ENCODE data around the gene PPP2R5B. TPM values are rescaled to one million over a fixed set of nuclear protein-coding genes. Genes with fewer than 3 reads are reported as not detected.

Gene PPP2R5B
- total RNA-seq, 1 experiment from 2014 or later: 7.4 TPM

GRCh38 chr11:64954201-64954600, 29.7 kb downstream of the PPP2R5B start:
- CTCF ChIA-PET: interaction anchor here (0.9 kb wide), 1 partner anchor 43 kb away, joined by 3 read pairs; the partner anchor contains the start of gene BATF2
- BruUV-seq (replicated peaks): no TSS peak
- intact Hi-C loops (cut with micrococcal nuclease; ENCODE audit: unreplicated experiment): no loop called here

DNA sequence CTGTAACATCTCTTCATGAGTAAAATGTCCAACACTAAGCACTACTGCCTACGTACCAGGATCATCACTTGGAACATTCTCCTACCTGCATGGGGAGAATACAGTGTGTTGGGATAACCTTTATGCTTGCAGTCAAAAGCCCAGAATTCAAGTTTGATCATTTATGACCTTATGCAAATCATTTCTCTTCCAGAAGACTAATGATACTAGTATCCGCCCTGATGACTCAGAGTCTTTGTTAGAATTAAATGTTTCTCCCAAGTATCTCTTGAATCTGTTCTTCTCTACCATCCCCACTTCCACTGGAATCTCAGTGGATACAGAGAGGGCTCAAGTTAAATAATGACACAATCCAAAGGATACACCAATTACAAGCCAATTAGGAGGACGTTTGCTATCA, 35.0 kb downstream of the PPP2R5B start:
- no peak for DNase-seq
- no peaks in the 10 kb centered on the region for H3K27me3 Mint-ChIP-seq (ENCODE audit: insufficient read depth, unreplicated experiment)
- TF ChIP-seq, protein P1, sequence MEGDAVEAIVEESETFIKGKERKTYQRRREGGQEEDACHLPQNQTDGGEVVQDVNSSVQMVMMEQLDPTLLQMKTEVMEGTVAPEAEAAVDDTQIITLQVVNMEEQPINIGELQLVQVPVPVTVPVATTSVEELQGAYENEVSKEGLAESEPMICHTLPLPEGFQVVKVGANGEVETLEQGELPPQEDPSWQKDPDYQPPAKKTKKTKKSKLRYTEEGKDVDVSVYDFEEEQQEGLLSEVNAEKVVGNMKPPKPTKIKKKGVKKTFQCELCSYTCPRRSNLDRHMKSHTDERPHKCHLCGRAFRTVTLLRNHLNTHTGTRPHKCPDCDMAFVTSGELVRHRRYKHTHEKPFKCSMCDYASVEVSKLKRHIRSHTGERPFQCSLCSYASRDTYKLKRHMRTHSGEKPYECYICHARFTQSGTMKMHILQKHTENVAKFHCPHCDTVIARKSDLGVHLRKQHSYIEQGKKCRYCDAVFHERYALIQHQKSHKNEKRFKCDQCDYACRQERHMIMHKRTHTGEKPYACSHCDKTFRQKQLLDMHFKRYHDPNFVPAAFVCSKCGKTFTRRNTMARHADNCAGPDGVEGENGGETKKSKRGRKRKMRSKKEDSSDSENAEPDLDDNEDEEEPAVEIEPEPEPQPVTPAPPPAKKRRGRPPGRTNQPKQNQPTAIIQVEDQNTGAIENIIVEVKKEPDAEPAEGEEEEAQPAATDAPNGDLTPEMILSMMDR (IDR thresholded peaks at IDR 0.05; ENCODE audit: insufficient read depth in 1 of 2, low read depth in 1 of 2, low read length in 1 of 2, severe bottlenecking in 1 of 2, unreplicated experiment in 1 of 2): no peak
- no peaks in the 10 kb centered on the region for H3K27me3 ChIP-seq (replicated peaks; ENCODE audit: control insufficient read depth, insufficient read depth, low read length)
- no peaks in the 10 kb centered on the region for H3K4me1 ChIP-seq
- H3K9me3 ChIP-seq: no peaks in the 10 kb centered on the region
- no TSS peak for BruUV-seq (replicated peaks)
- POLR2A ChIA-PET: no interaction called here
- H3K4me3 ChIP-seq (ENCODE audit: low read depth, low read length): no peak overlapping the region
- CTCF ChIA-PET: no interaction called here
- H3K27ac Mint-ChIP-seq (ENCODE audit: unreplicated experiment): no peak overlapping the region
- no peaks in the 10 kb centered on the region for H3K36me3 ChIP-seq (ENCODE audit: control insufficient read depth, insufficient read depth, low read length)
- no peaks in the 10 kb centered on the region for H3K9me3 Mint-ChIP-seq (ENCODE audit: unreplicated experiment)
- H3K36me3 Mint-ChIP-seq (ENCODE audit: insufficient read depth, unreplicated experiment): no peaks in the 10 kb centered on the region
- no peaks in the 10 kb centered on the region for H3K4me1 Mint-ChIP-seq (ENCODE audit: low read depth, unreplicated experiment)
- intact Hi-C loops (cut with micrococcal nuclease; ENCODE audit: unreplicated experiment): no loop called here
- no peak overlapping the region for H3K4me3 Mint-ChIP-seq (ENCODE audit: unreplicated experiment)

More at GRCh38 chr11:64954201-64954600, 29.7 kb downstream of the PPP2R5B start:
- H3K27me3 ChIP-seq (replicated peaks; ENCODE audit: control insufficient read depth, insufficient read depth, low read length): no peaks in the 10 kb centered on the region
- Mint-ChIP-seq H3K27me3 (ENCODE audit: insufficient read depth, unreplicated experiment) (peaks cover 8% of the 10 kb centered on the region), H3K4me3 (ENCODE audit: unreplicated experiment) (no peak overlapping the region), H3K9me3 (ENCODE audit: unreplicated experiment) (no peaks in the 10 kb centered on the region), H3K27ac (ENCODE audit: unreplicated experiment) (no peak overlapping the region), H3K36me3 (ENCODE audit: insufficient read depth, unreplicated experiment) (no peaks in the 10 kb centered on the region), H3K4me1 (ENCODE audit: low read depth, unreplicated experiment) (no peaks in the 10 kb centered on the region)
- POLR2A ChIA-PET: no interaction called here
- H3K4me3 ChIP-seq (ENCODE audit: low read depth, low read length): no peak overlapping the region
- H3K9me3 ChIP-seq: no peaks in the 10 kb centered on the region
- no peaks in the 10 kb centered on the region for H3K4me1 ChIP-seq
- DNase-seq: no peak
- TF ChIP-seq, protein P1 (IDR thresholded peaks at IDR 0.05; ENCODE audit: insufficient read depth in 1 of 2, low read depth in 1 of 2, low read length in 1 of 2, severe bottlenecking in 1 of 2, unreplicated experiment in 1 of 2): no peak
- H3K36me3 ChIP-seq (ENCODE audit: control insufficient read depth, insufficient read depth, low read length): no peaks in the 10 kb centered on the region

DNA sequence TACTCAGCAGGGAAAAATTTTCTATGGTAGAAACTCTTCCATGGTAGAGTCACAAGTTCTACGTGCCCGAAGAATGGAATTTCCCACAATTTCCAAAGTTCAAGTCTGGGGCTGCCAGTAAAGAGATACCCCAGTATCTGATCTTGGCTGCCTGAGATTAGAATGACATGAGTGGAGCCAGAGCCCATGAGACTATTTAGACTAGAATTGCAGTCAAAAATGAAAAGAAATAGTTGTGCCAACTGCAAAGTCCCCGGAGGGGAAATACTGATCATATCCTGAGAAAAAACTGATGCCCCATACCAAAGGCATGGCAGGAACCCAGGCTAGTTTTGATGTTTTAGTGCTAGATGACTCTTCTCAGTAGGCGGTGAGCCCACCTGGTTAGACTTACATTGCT, 36.2 kb downstream of the PPP2R5B start:
- intact Hi-C loops (cut with micrococcal nuclease; ENCODE audit: unreplicated experiment): no loop called here
- no peak overlapping the region for H3K4me3 ChIP-seq (ENCODE audit: low read depth, low read length)
- H3K27me3 Mint-ChIP-seq (ENCODE audit: insufficient read depth, unreplicated experiment): no peaks in the 10 kb centered on the region
- BruUV-seq (replicated peaks): no TSS peak
- H3K27ac Mint-ChIP-seq (ENCODE audit: unreplicated experiment): no peak overlapping the region
- no peak overlapping the region for H3K4me3 Mint-ChIP-seq (ENCODE audit: unreplicated experiment)
- 0 out of 2 replicates have a peak, but pooled peaks cover 4% of the 10 kb centered on the region for H3K4me1 ChIP-seq
- no peaks in the 10 kb centered on the region for H3K4me1 Mint-ChIP-seq (ENCODE audit: low read depth, unreplicated experiment)
- H3K36me3 ChIP-seq (ENCODE audit: control insufficient read depth, insufficient read depth, low read length): no peaks in the 10 kb centered on the region
- H3K36me3 Mint-ChIP-seq (ENCODE audit: insufficient read depth, unreplicated experiment): no peaks in the 10 kb centered on the region
- TF ChIP-seq, protein P1 (IDR thresholded peaks at IDR 0.05; ENCODE audit: insufficient read depth in 1 of 2, low read depth in 1 of 2, low read length in 1 of 2, severe bottlenecking in 1 of 2, unreplicated experiment in 1 of 2): no peak
- no peaks in the 10 kb centered on the region for H3K9me3 ChIP-seq
- POLR2A ChIA-PET: no interaction called here
- H3K27me3 ChIP-seq (replicated peaks; ENCODE audit: control insufficient read depth, insufficient read depth, low read length): no peaks in the 10 kb centered on the region
- DNase-seq: no peak
- CTCF ChIA-PET: no interaction called here
- no peaks in the 10 kb centered on the region for H3K9me3 Mint-ChIP-seq (ENCODE audit: unreplicated experiment)

All from Caco-2 (cell line).